ENCODE results near the gene RAB3GAP2. TPM values are rescaled to one million over a fixed set of nuclear protein-coding genes. Genes with fewer than 3 reads are reported as not detected.

The RAB3GAP2 gene
- total RNA-seq, 3 donors from 2014 or later (not counting 1 experiment from before 2014, with no cell fraction given): 47.3 to 52.7 (median 51.5) TPM

GRCh38 chr1:220303871-220304270, 31.6 kb upstream of the RAB3GAP2 start:
- Histone ChIP-seq H3K27me3 (ENCODE audit: control insufficient read depth, insufficient read depth, low read length) (peaks cover 4% of the 10 kb centered on the region), H3K4me3 (ENCODE audit: low read length) (no peak overlapping the region), H3K9me3 (ENCODE audit: control insufficient read depth, insufficient read depth, low read length) (no peaks in the 10 kb centered on the region), H3K4me1 (ENCODE audit: control insufficient read depth, insufficient read depth, low read length) (no peaks in the 10 kb centered on the region), H3K27ac (ENCODE audit: low read length) (no peak overlapping the region), H3K36me3 (ENCODE audit: control insufficient read depth, insufficient read depth, low read length) (no peaks in the 10 kb centered on the region)
- H3K36me3 Mint-ChIP-seq: no peaks in the 10 kb centered on the region
- intact Hi-C loops (cut with micrococcal nuclease): no loop called here
- H3K9me3 Mint-ChIP-seq: no peaks in the 10 kb centered on the region
- ATAC-seq (no peak), DNase-seq (no peak)
- peaks cover 22 to 48% of the 10 kb centered on the region in 2 donors for H3K27me3 Mint-ChIP-seq (ENCODE audit: low read depth in 2 of 2)
- H3K4me1 Mint-ChIP-seq: no peaks in the 10 kb centered on the region
- no peak overlapping the region for H3K4me3 Mint-ChIP-seq
- no peak overlapping the region for H3K27ac Mint-ChIP-seq
- WGBS (ENCODE audit: insufficient coverage): 99% methylated on average over 3 of the region's 4 CpGs
- no peak for TF ChIP-seq CTCF (IDR thresholded peaks at IDR 0.05)

GRCh38 chr1:220301630-220302029, 29.4 kb upstream of the RAB3GAP2 start:
- Mint-ChIP-seq H3K9me3 (no peaks in the 10 kb centered on the region), H3K27me3 (ENCODE audit: low read depth in 2 of 2) (peaks cover 16 to 39% of the 10 kb centered on the region in 2 donors), H3K27ac (no peak overlapping the region), H3K36me3 (no peaks in the 10 kb centered on the region), H3K4me3 (no peak overlapping the region), H3K4me1 (no peaks in the 10 kb centered on the region)
- no peak overlapping the region for H3K27ac ChIP-seq (ENCODE audit: low read length)
- peaks cover 4% of the 10 kb centered on the region for H3K27me3 ChIP-seq (ENCODE audit: control insufficient read depth, insufficient read depth, low read length)
- 41% methylated on average over 2 of the region's 2 CpGs for WGBS (ENCODE audit: insufficient coverage)
- ATAC-seq: no peak
- no peaks in the 10 kb centered on the region for H3K36me3 ChIP-seq (ENCODE audit: control insufficient read depth, insufficient read depth, low read length)
- TF ChIP-seq CTCF (IDR thresholded peaks at IDR 0.05): no peak
- H3K9me3 ChIP-seq (ENCODE audit: control insufficient read depth, insufficient read depth, low read length): no peaks in the 10 kb centered on the region
- no peaks in the 10 kb centered on the region for H3K4me1 ChIP-seq (ENCODE audit: control insufficient read depth, insufficient read depth, low read length)
- no peak overlapping the region for H3K4me3 ChIP-seq (ENCODE audit: low read length)
- intact Hi-C loops (cut with micrococcal nuclease): no loop called here
- DNase-seq: no peak

GRCh38 chr1:220300442-220301121, 28.3 kb upstream of the RAB3GAP2 start:
- H3K9me3 Mint-ChIP-seq: no peaks in the 10 kb centered on the region
- no peak overlapping the region for H3K27ac ChIP-seq (ENCODE audit: low read length)
- no peak overlapping the region for H3K4me3 ChIP-seq (ENCODE audit: low read length)
- H3K36me3 ChIP-seq (ENCODE audit: control insufficient read depth, insufficient read depth, low read length): no peaks in the 10 kb centered on the region
- intact Hi-C loops (cut with micrococcal nuclease): no loop called here
- H3K27me3 ChIP-seq (ENCODE audit: control insufficient read depth, insufficient read depth, low read length): peaks cover 4% of the 10 kb centered on the region
- 74% methylated on average over 7 of the region's 7 CpGs for WGBS (ENCODE audit: insufficient coverage)
- DNase-seq: no peak
- no peaks in the 10 kb centered on the region for H3K4me1 ChIP-seq (ENCODE audit: control insufficient read depth, insufficient read depth, low read length)
- no peak for ATAC-seq
- no peaks in the 10 kb centered on the region for H3K4me1 Mint-ChIP-seq
- H3K36me3 Mint-ChIP-seq: no peaks in the 10 kb centered on the region
- H3K4me3 Mint-ChIP-seq: no peak overlapping the region
- no peaks in the 10 kb centered on the region for H3K9me3 ChIP-seq (ENCODE audit: control insufficient read depth, insufficient read depth, low read length)
- no peak for TF ChIP-seq CTCF (IDR thresholded peaks at IDR 0.05)
- H3K27ac Mint-ChIP-seq: no peak overlapping the region
- peaks cover 20 to 42% of the 10 kb centered on the region in 2 donors for H3K27me3 Mint-ChIP-seq (ENCODE audit: low read depth in 2 of 2)

GRCh38 chr1:220299337-220299736, 27.1 kb upstream of the RAB3GAP2 start:
- no peak for DNase-seq
- Histone ChIP-seq H3K4me3 (ENCODE audit: low read length) (no peak overlapping the region), H3K27ac (ENCODE audit: low read length) (no peak overlapping the region), H3K27me3 (ENCODE audit: control insufficient read depth, insufficient read depth, low read length) (peaks cover 2% of the 10 kb centered on the region), H3K36me3 (ENCODE audit: control insufficient read depth, insufficient read depth, low read length) (no peaks in the 10 kb centered on the region), H3K9me3 (ENCODE audit: control insufficient read depth, insufficient read depth, low read length) (no peaks in the 10 kb centered on the region), H3K4me1 (ENCODE audit: control insufficient read depth, insufficient read depth, low read length) (no peaks in the 10 kb centered on the region)
- Mint-ChIP-seq H3K27ac (no peak overlapping the region), H3K4me3 (no peak overlapping the region), H3K36me3 (no peaks in the 10 kb centered on the region), H3K9me3 (no peaks in the 10 kb centered on the region), H3K27me3 (ENCODE audit: low read depth in 2 of 2) (peaks cover 16 to 34% of the 10 kb centered on the region in 2 donors), H3K4me1 (no peaks in the 10 kb centered on the region)
- intact Hi-C loops (cut with micrococcal nuclease): loop anchor here (5.0 kb wide), 1 partner anchor 433 kb away; no protein-coding TSS in a partner anchor
- no peak for TF ChIP-seq CTCF (IDR thresholded peaks at IDR 0.05)
- WGBS (ENCODE audit: insufficient coverage): 89% methylated on average over 4 of the region's 7 CpGs
- ATAC-seq: no peak
